ENCODE data around the gene LAMA1. TPM values are rescaled to one million over a fixed set of nuclear protein-coding genes. Genes with fewer than 3 reads are reported as not detected.

Gene LAMA1
- total and polyA plus RNA-seq, 2 of the 4 experiments (the other 2 are of a cell fraction) = 10.9 to 15.5 TPM

- H3K4me2 ChIP-seq (ENCODE audit: low read depth, low read length) = no peak overlapping the region
- no peak overlapping the region for H4K91ac ChIP-seq (ENCODE audit: insufficient read depth, low read depth, low read length)
- no peaks in the 10 kb centered on the region for H3K9me1 ChIP-seq (ENCODE audit: insufficient read depth, low read length)
- no peak overlapping the region for H2AFZ ChIP-seq (replicated peaks; ENCODE audit: low read length, poor library complexity)
- in situ Hi-C loops (cut with MboI; ENCODE audit: low sequenced_read_pairs) = no loop called here
- H3K27me3 ChIP-seq (ENCODE audit: control insufficient read depth, insufficient read depth, low read length) = no peaks in the 10 kb centered on the region
- H3K18ac ChIP-seq (ENCODE audit: low read depth, low read length) = no peak overlapping the region
- no peak overlapping the region for H2AK9ac ChIP-seq (replicated peaks; ENCODE audit: low read depth, low read length, poor library complexity)
- no peak for TF ChIP-seq MAFK (IDR thresholded peaks at IDR 0.05; ENCODE audit: low read depth, low read length)
- no peak for TF ChIP-seq BHLHE40 (IDR thresholded peaks at IDR 0.05; ENCODE audit: low read depth, low read length)
- TF ChIP-seq FOS (IDR thresholded peaks at IDR 0.05; ENCODE audit: low read depth, low read length) = no peak
- no peak for TF ChIP-seq NFE2L2 (IDR thresholded peaks at IDR 0.05; ENCODE audit: low read depth, low read length)
- no peak for TF ChIP-seq MAZ (IDR thresholded peaks at IDR 0.05; ENCODE audit: borderline replicate concordance, low read depth, low read length)
- no peak overlapping the region for H4K5ac ChIP-seq (ENCODE audit: low read depth, low read length)
- CTCF ChIA-PET = interaction anchor here (1.2 kb wide), 1 partner anchor 14 kb away, joined by 5 read pairs; no protein-coding TSS in a partner anchor
- no peak overlapping the region for H3K23ac ChIP-seq (ENCODE audit: low read depth, low read length)
- intact Hi-C loops (cut with micrococcal nuclease) = no loop called here
- dilution Hi-C loops (cut with HindIII; ENCODE audit: low sequenced_read_pairs, unreplicated experiment) = no loop called here
- BruUV-seq (replicated peaks) = no TSS peak
- no peak overlapping the region for H3K56ac ChIP-seq (ENCODE audit: extremely low read depth, insufficient read depth, low read length)
- no peak overlapping the region for H2BK20ac ChIP-seq (ENCODE audit: low read depth, low read length)
- no peak overlapping the region for H3K27ac ChIP-seq (ENCODE audit: insufficient read depth, low read length)
- DNase-seq = no peak
- no peak overlapping the region for H3K4me3 ChIP-seq (ENCODE audit: insufficient read depth, low read depth, low read length)
- H2BK15ac ChIP-seq (ENCODE audit: low read depth, low read length) = no peak overlapping the region
- no CpG with 5 or more reads among the region's 2 CpGs for whole genome bisulfite sequencing, 2 experiments (ENCODE audit: extremely low coverage in 2 of 2, insufficient read length in 1 of 2)
- H3K9ac ChIP-seq (ENCODE audit: low read depth, low read length) = no peak overlapping the region
- no peaks in the 10 kb centered on the region for H4K20me1 ChIP-seq (ENCODE audit: insufficient read depth, low read length)
- H3K36me3 ChIP-seq (ENCODE audit: control insufficient read depth, insufficient read depth, low read length) = peaks cover 12% of the 10 kb centered on the region
- POLR2A ChIA-PET (ENCODE audit: unreplicated experiment) = no interaction called here
- H3K4me1 ChIP-seq (ENCODE audit: control insufficient read depth, insufficient read depth, low read length) = no peaks in the 10 kb centered on the region
- no peak overlapping the region for H2BK5ac ChIP-seq (ENCODE audit: low read depth, low read length, poor library complexity, severe bottlenecking)
- no peak for ATAC-seq (ENCODE audit: low read depth)
- no peak overlapping the region for H4K8ac ChIP-seq (ENCODE audit: low read depth in 2 of 2, low read length in 2 of 2)
- no peaks in the 10 kb centered on the region for H3K79me1 ChIP-seq (ENCODE audit: low read depth in 1 of 2, low read length in 2 of 2)
- no peak overlapping the region for H3K14ac ChIP-seq (replicated peaks; ENCODE audit: low read depth, low read length)
- no peak overlapping the region for H2AK5ac ChIP-seq (ENCODE audit: low read depth, low read length)
- no peaks in the 10 kb centered on the region for H3K9me3 ChIP-seq (ENCODE audit: control insufficient read depth, insufficient read depth, low read length)
- no peak overlapping the region for H3K4ac ChIP-seq (ENCODE audit: low read depth, low read length)
- H2BK120ac ChIP-seq (ENCODE audit: low read depth, low read length) = no peak overlapping the region
Measured at GRCh38 chr18:6980363-6980762, 137.2 kb downstream of the LAMA1 start.
